ENCODE data around the gene SMIM29.

DNA sequence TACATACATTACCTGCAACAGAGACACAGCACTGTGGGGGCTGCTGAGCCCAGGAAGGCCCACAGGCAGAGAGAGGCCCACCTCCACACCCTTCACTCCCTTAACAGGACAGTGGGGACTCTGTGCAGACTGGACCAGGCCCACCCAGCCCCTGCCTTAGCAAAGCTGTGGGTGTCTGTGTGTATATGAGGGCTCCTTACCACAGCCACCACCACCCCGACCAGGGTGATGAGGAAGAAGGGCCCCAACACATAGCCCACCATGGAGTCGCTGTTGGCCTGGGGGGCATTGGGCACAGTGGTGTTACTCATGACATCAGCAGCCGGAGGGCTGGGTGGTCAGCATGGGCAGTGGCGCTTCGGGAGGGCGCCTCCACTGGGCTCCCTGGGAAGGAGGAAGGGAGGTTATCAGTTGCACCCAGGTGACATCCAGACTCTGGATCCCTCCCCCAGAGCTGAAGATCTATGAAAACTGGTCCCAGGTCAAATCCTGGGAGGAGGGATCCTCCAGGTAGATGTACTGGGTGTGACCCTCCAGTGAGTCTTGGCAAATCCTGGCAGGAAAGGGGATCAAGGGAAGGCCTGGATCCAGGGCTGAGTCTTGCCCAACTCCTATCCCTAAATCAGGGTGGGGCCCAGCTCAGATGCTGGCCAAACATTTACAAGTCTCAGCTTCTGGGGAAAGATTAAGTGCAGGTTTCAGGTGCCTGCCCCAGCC is 1.2 kb downstream of the SMIM29 start:
- TF ChIP-seq CTCF (conservative IDR thresholded peaks at IDR 0.05; ENCODE audit: low read depth, low read length) (no peak), EZH2 (IDR thresholded peaks at IDR 0.05; ENCODE audit: low read length, unreplicated experiment) (no peak)
